Measurements from ENCODE around the gene SCT. TPM values are rescaled to one million over a fixed set of nuclear protein-coding genes. Genes with fewer than 3 reads are reported as not detected.

Gene SCT
- total RNA-seq, 1 donor: not detected

DNA sequence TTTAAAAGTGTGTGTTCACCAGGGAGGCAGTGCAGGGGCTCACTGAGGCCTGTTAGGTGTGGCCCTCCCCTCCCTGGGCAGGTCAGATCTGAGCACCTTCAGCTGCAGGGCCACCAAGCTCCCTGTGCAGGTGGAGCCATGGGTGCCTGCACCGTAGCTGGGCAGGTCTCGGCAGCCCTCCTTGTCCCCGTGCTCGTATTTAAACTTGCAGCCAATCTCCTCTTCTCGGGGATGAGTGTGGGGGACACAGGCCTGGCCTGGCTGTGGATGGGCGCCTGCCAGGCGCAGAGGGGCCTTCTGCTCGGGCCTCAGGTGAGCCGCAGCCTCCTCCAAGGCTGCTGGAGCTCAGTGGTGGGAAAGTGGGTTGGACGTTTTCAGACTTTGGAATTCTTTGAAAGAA is 31.6 kb downstream of the SCT start:
- Histone ChIP-seq H3K9me3 (ENCODE audit: low read depth, low read length) (no peaks in the 10 kb centered on the region), H3K27me3 (ENCODE audit: insufficient read depth, low read length) (no peaks in the 10 kb centered on the region), H3K4me3 (ENCODE audit: low read length) (no peak overlapping the region), H3K4me1 (ENCODE audit: insufficient read depth, low read length) (no peaks in the 10 kb centered on the region)

- H3K27me3 ChIP-seq (ENCODE audit: insufficient read depth, low read length): no peaks in the 10 kb centered on the region
- no peak overlapping the region for H3K4me3 ChIP-seq (ENCODE audit: low read length)
- H3K9me3 ChIP-seq (ENCODE audit: low read depth, low read length): no peaks in the 10 kb centered on the region
- H3K4me1 ChIP-seq (ENCODE audit: insufficient read depth, low read length): peaks cover 3% of the 10 kb centered on the region
Measured at GRCh38 chr11:593347-593746, 33.6 kb downstream of the SCT start.

- Histone ChIP-seq H3K9me3 (ENCODE audit: low read depth, low read length) (no peaks in the 10 kb centered on the region), H3K4me1 (ENCODE audit: insufficient read depth, low read length) (peaks cover 7% of the 10 kb centered on the region), H3K4me3 (ENCODE audit: low read length) (no peak overlapping the region), H3K27me3 (ENCODE audit: insufficient read depth, low read length) (no peaks in the 10 kb centered on the region)
Measured at GRCh38 chr11:592918-593317, 34.1 kb downstream of the SCT start.

GRCh38 chr11:592501-592900 is 34.5 kb downstream of the SCT start:
- no peak overlapping the region for H3K4me3 ChIP-seq (ENCODE audit: low read length)
- H3K4me1 ChIP-seq (ENCODE audit: insufficient read depth, low read length): peaks cover 11% of the 10 kb centered on the region
- no peaks in the 10 kb centered on the region for H3K27me3 ChIP-seq (ENCODE audit: insufficient read depth, low read length)
- H3K9me3 ChIP-seq (ENCODE audit: low read depth, low read length): no peaks in the 10 kb centered on the region

DNA sequence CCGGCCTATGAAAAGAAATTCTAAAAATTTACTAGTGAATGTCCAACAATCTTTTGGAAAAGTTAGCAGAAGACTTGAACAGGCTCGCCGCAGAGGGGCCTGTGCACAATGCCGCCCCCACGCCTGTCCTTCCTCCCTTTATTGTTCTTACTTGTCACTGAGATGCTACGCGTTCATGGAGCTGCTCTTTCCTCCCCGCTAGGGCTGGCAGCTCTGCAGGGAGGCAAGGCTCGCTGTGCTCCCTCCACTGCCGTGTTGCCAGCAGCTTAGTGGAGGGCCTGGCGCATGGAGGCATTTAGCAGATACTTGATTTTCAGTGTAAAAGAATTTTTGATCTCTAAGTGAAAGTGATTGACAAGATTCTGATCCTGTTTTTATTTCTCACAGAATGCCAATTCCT is 36.0 kb downstream of the SCT start:
- Histone ChIP-seq H3K27me3 (ENCODE audit: insufficient read depth, low read length) (no peaks in the 10 kb centered on the region), H3K4me3 (ENCODE audit: low read length) (no peak overlapping the region), H3K4me1 (ENCODE audit: insufficient read depth, low read length) (peaks cover 23% of the 10 kb centered on the region), H3K9me3 (ENCODE audit: low read depth, low read length) (no peaks in the 10 kb centered on the region)

DNA sequence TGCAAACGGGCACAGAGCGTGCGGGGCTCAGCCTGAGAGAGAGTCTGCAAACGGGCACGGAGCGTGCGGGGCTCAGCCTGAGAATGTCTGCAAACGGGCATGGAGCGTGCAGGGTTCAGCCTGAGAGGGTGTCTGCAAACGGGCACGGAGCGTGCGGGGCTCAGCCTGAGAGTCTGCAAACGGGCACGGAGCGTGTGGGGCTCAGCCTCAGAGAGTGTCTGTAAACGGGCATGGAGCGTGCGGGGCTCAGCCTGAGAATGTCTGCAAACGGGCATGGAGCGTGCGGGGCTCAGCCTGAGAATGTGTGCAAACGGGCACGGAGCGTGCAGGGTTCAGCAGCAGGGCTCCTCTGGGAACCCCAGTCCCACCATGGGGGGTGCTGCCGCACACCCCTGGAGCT is 37.2 kb downstream of the SCT start:
- Histone ChIP-seq H3K9me3 (ENCODE audit: low read depth, low read length) (no peaks in the 10 kb centered on the region), H3K4me3 (ENCODE audit: low read length) (no peak overlapping the region), H3K27me3 (ENCODE audit: insufficient read depth, low read length) (no peaks in the 10 kb centered on the region), H3K4me1 (ENCODE audit: insufficient read depth, low read length) (peaks cover 23% of the 10 kb centered on the region)

DNA sequence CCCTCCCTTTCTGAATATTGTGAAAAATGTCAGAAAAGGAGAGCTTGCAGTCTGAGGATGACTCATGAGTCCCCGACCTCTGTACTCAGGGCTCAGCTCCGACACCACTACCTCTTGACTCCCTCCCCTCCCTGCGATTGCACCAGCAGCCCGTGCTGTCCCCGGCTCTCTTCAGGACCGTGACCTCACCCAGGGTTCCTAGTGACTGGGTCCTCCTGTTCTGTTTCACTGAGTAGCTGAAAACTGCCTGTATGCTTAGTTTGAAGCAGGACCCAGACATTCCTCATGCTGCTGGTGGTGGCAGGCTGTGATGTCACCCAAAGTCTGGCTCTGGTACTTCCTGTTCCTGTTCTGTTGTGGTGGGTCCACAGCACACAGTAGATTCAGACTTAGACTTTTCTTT is 39.0 kb downstream of the SCT start:
- Histone ChIP-seq H3K27me3 (ENCODE audit: insufficient read depth, low read length) (no peaks in the 10 kb centered on the region), H3K9me3 (ENCODE audit: low read depth, low read length) (no peaks in the 10 kb centered on the region), H3K4me1 (ENCODE audit: insufficient read depth, low read length) (peaks cover 23% of the 10 kb centered on the region), H3K4me3 (ENCODE audit: low read length) (no peak overlapping the region)

DNA sequence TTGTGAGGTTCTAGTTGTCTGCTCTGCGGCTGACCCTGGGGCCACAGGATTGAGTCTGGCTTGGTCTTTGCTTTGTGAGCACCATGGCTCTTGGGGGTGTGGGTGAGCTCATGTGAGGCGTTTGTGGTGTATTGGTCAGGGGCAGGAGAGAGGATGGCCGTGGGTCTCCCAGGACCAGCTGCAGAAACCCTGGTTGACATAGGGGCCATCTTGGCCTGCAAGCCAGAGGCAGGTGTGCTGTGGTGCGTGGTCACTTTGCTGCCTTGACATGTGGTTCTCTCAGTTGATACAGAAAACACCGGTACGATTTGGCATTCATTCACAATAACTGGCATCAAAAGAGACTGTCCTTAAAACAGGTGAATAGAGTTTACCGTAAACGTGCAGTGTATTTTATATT is 39.4 kb downstream of the SCT start:
- H3K4me3 ChIP-seq (ENCODE audit: low read length): no peak overlapping the region

DNA sequence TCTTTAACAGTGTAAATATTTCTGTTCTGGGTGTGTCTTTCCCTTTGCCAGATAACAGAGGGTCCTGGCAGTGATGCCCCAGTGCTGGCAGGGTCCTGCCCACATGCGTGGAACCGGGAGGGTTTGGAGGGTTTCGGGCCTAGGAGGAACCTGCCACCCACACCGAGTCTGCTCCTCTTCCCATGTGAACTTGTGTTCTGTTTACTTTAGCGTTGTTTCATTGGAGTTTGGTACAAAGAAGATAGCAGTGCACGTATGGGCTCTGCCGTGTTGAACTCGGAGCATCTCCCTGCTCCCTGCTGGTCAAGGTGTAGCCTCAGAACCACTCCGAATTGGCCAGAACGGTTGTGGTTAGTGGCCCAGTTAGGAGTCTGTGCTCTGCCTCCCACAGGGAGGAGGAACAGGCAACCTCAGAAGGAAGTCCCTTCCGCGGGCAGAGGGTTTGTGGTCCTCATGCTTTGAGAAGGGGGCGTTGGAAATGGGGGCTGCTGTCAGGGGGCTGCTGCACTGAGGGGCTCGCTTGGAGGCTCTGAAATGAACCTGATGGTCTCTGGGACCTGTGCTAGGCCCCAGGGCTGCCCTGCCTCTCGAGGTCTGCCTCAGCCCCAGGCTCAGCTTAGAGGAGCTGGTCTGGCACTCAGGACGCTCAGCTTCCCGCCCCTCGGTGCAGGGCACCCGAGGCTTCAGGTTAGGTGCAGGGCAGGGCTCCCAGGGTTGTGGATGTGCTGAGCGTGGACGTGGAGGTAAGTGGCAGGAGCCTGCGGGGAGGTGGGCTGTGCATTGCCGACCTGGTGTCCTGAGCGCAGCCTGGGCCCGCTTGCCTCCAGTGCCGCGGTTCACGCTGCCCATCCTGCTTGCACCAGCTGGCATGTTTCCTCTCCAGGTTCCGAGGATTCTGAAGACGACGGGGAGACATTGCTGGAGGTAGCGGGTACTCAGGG is 40.3 kb downstream of the SCT start:
- H3K9me3 ChIP-seq (ENCODE audit: low read depth, low read length): no peaks in the 10 kb centered on the region
- peaks cover 23% of the 10 kb centered on the region for H3K4me1 ChIP-seq (ENCODE audit: insufficient read depth, low read length)
- H3K4me3 ChIP-seq (ENCODE audit: low read length): no peak overlapping the region
- no peaks in the 10 kb centered on the region for H3K27me3 ChIP-seq (ENCODE audit: insufficient read depth, low read length)

More for the DNA sequence above, 39.4 kb downstream of the SCT start:
- Histone ChIP-seq H3K27me3 (ENCODE audit: insufficient read depth, low read length) (no peaks in the 10 kb centered on the region), H3K4me1 (ENCODE audit: insufficient read depth, low read length) (peaks cover 23% of the 10 kb centered on the region), H3K9me3 (ENCODE audit: low read depth, low read length) (no peaks in the 10 kb centered on the region)

DNA sequence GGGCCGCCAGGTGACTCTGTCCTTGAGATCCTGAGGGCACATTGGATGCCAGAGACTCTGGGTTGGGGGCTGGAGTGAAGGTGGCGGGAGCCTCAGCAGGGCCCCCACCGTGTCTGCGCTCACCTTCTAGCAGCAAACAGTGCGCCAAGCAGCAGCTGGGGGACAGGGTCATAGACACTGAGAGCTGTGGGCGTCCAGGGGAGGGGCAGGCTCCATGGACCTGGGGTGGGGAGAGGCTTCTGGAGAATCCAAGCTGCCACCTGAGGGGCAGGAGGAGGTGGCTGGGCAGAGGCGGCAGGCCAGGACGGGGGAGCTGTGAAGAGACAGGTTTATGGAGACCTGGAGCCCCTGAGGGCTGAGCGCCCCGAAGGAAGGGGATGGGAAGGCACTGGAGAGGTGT is 42.7 kb downstream of the SCT start:
- Histone ChIP-seq H3K9me3 (ENCODE audit: low read depth, low read length) (no peaks in the 10 kb centered on the region), H3K4me1 (ENCODE audit: insufficient read depth, low read length) (peaks cover 30% of the 10 kb centered on the region), H3K4me3 (ENCODE audit: low read length) (no peak overlapping the region), H3K27me3 (ENCODE audit: insufficient read depth, low read length) (no peaks in the 10 kb centered on the region)

DNA sequence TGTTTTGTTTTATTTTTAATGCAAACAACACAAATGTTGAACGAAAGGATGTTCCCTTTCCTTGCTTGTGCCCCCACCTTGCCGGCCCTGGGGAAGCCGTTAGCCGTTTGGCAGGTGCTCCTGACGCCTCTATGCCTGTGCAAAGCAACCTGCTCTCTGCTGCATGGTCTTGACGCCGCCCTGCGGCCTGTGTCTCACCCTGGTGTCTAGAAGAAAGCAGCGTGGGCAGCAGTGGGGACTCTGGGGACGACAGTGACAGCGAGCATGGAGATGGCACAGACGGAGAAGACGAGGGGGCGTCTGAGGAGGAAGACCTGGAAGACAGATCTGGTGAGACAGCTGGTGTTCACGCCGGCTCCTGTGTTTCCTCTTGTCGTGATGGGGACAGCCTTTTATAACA is 45.2 kb downstream of the SCT start:
- H3K4me3 ChIP-seq (ENCODE audit: low read length): no peak overlapping the region
- peaks cover 35% of the 10 kb centered on the region for H3K4me1 ChIP-seq (ENCODE audit: insufficient read depth, low read length)
- H3K27me3 ChIP-seq (ENCODE audit: insufficient read depth, low read length): no peaks in the 10 kb centered on the region
- no peaks in the 10 kb centered on the region for H3K9me3 ChIP-seq (ENCODE audit: low read depth, low read length)

GRCh38 chr11:581342-581741 is 45.6 kb downstream of the SCT start:
- Histone ChIP-seq H3K4me1 (ENCODE audit: insufficient read depth, low read length) (peaks cover 31% of the 10 kb centered on the region), H3K4me3 (ENCODE audit: low read length) (no peak overlapping the region), H3K27me3 (ENCODE audit: insufficient read depth, low read length) (no peaks in the 10 kb centered on the region), H3K9me3 (ENCODE audit: low read depth, low read length) (no peaks in the 10 kb centered on the region)

- Histone ChIP-seq H3K4me1 (ENCODE audit: insufficient read depth, low read length) (peaks cover 37% of the 10 kb centered on the region), H3K9me3 (ENCODE audit: low read depth, low read length) (no peaks in the 10 kb centered on the region), H3K27me3 (ENCODE audit: insufficient read depth, low read length) (peaks cover 1% of the 10 kb centered on the region), H3K4me3 (ENCODE audit: low read length) (no peak overlapping the region)
Measured at GRCh38 chr11:579830-580601, 47.0 kb downstream of the SCT start.

DNA sequence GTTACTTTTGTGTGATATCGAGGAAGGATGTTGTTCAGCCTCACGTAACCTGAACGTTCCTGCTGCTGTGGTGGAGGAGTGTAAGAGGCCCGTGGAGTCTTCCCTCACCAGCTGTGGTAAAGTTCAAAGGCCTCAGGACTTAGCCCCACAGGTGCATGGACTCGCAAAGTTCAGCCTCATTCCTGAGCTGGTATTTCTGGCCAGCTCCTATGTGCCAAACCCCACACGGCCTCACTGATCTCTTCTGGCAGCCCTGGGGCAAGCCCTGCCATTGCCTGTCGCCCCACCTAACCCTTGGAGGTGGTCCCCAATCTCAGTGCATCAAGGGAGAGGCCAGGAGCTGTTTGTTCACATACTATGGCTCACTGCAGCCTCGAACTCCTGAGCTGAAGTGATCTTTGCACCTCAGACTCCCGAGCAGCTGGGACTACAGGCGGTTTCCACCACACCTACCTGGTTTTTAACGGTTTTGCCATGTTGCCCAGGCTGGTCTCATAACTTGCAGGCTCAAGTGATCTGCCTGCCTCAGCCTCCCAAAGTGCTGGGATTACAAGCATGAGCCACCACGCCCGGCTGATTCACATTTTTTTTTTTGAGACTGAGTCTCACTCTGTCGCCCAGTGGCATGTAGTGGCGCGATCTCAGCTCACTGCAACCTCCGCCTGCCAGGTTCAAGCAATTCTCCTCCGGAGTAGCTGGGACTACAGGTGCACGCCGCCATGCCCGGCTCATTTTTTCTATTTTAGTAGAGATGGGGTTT is 48.5 kb downstream of the SCT start:
- Histone ChIP-seq H3K4me1 (ENCODE audit: insufficient read depth, low read length) (peaks cover 40% of the 10 kb centered on the region), H3K9me3 (ENCODE audit: low read depth, low read length) (no peaks in the 10 kb centered on the region), H3K4me3 (ENCODE audit: low read length) (no peak overlapping the region), H3K27me3 (ENCODE audit: insufficient read depth, low read length) (peaks cover 7% of the 10 kb centered on the region)

DNA sequence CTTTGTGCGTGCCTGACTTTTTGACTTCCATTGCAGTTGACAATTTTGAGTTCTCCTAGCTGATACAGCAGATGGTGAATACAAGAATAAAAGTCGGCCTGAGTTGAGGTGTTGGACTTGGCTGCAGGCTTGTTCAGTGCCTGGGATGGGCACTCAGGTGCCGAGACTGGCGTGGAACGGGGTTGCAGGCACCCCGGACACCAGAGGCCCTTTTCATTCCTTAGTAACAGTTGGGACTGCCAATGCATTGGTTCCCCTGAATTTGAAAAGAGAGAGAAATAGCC is 49.4 kb downstream of the SCT start:
- H3K9me3 ChIP-seq (ENCODE audit: low read depth, low read length): no peaks in the 10 kb centered on the region
- peaks cover 40% of the 10 kb centered on the region for H3K4me1 ChIP-seq (ENCODE audit: insufficient read depth, low read length)
- H3K4me3 ChIP-seq (ENCODE audit: low read length): no peak overlapping the region
- H3K27me3 ChIP-seq (ENCODE audit: insufficient read depth, low read length): peaks cover 7% of the 10 kb centered on the region

Data from mononuclear cell (primary cell).